Neural progenitor cell (in vitro differentiated cells): ENCODE measurements around the gene RNPS1. TPM values are rescaled to one million over a fixed set of nuclear protein-coding genes. Genes with fewer than 3 reads are reported as not detected.

ENCODE experiments used
- DNase-seq: peaks from one replicate; pipeline ENCODE4 v3.0.0-alpha.2; 2016; ENCODE audit warnings: low spot score
- H2AFZ ChIP-seq: fragments of 200-600 bp; sonication (generic); replicated peaks from 2 replicates; pipeline ENCODE4 v1.6.1; 2016; ENCODE audit warnings: antibody characterized with exemption
- H3F3A ChIP-seq: fragments of 200-600 bp; sonication (generic); 2 replicates; pipeline ENCODE4 v1.6.1; 2016; ENCODE audit warnings: antibody characterized with exemption, low read depth
- H3K27ac ChIP-seq: fragments of 200-600 bp; sonication (generic); 2 replicates; pipeline ENCODE4 v1.5.1; 2016; ENCODE audit warnings: mild to moderate bottlenecking
- H3K27me3 ChIP-seq: fragments of 200-600 bp; sonication (generic); 2 replicates; pipeline ENCODE4 v1.6.1; 2016; ENCODE audit warnings: mild to moderate bottlenecking, moderate library complexity
- H3K36me3 ChIP-seq: fragments of 200-600 bp; sonication (generic); 2 replicates; pipeline ENCODE4 v1.5.1; 2016
- H3K4me1 ChIP-seq: fragments of 200-600 bp; sonication (generic); 2 replicates; pipeline ENCODE4 v1.6.1; 2016; ENCODE audit warnings: mixed run types
- H3K4me2 ChIP-seq: fragments of 200-600 bp; sonication (generic); 2 replicates; pipeline ENCODE4 v1.6.1; 2016
- H3K4me3 ChIP-seq: fragments of 200-600 bp; sonication (generic); 2 replicates; pipeline ENCODE4 v1.5.1; 2016
- H3K79me2 ChIP-seq: fragments of 200-600 bp; sonication (generic); 2 replicates; pipeline ENCODE4 v1.6.1; 2016; ENCODE audit warnings: low read depth
- H3K9ac ChIP-seq: fragments of 200-600 bp; sonication (generic); 2 replicates; pipeline ENCODE4 v1.6.1; 2016
- H3K9me3 ChIP-seq: fragments of 200-600 bp; sonication (generic); 2 replicates; pipeline ENCODE4 v1.5.1; 2016; ENCODE audit warnings: low read depth
- H4K20me1 ChIP-seq: fragments of 200-600 bp; sonication (generic); 2 replicates; pipeline ENCODE4 v1.6.1; 2016; ENCODE audit warnings: low read depth
- H3K27ac Mint-ChIP-seq: 3 replicates; pipeline ENCODE4 v1.8.0; 2021; ENCODE audit warnings: mixed read lengths
- H3K27me3 Mint-ChIP-seq: 2 replicates; pipeline ENCODE4 v1.8.0; 2022; ENCODE audit warnings: low read depth, mild to moderate bottlenecking, inconsistent platforms, moderate library complexity, mixed read lengths; ENCODE audit not compliant: insufficient read depth
- H3K36me3 Mint-ChIP-seq: 3 replicates; pipeline ENCODE4 v1.8.0; 2021; ENCODE audit warnings: mixed read lengths
- H3K4me1 Mint-ChIP-seq: 3 replicates; pipeline ENCODE4 v1.8.0; 2021; ENCODE audit warnings: mixed read lengths
- H3K4me3 Mint-ChIP-seq: 3 replicates; pipeline ENCODE4 v1.8.0; 2021; ENCODE audit warnings: mild to moderate bottlenecking, moderate library complexity, mixed read lengths
- H3K9me3 Mint-ChIP-seq: 3 replicates; pipeline ENCODE4 v1.8.0; 2020; ENCODE audit warnings: mixed read lengths
- EZH2 ChIP-seq: fragments of 200-600 bp; sonication (generic); IDR thresholded peaks from 2 replicates; pipeline ENCODE4 v1.6.1; 2017; ENCODE audit warnings: antibody characterized with exemption, mild to moderate bottlenecking, moderate library complexity
- EZH2phosphoT487 ChIP-seq: fragments of 200-600 bp; sonication (generic); IDR thresholded peaks from 2 replicates; pipeline ENCODE4 v1.6.1; 2017; ENCODE audit warnings: antibody characterized with exemption
- total RNA-seq: library from RNA; depleted of rRNA; stranded (reverse); fragments of >200 nt; gene quantifications from 2 replicates; pipeline ENCODE4 v1.2.3, GENCODE V29; 2015; ENCODE audit warnings: low replicate concordance
- TF ChIP-seq, protein P1 (sequence below): fragments of 200-600 bp; sonication (generic); IDR thresholded peaks from 2 replicates; pipeline ENCODE4 v1.5.1; 2017; ENCODE audit warnings: antibody characterized with exemption, mild to moderate bottlenecking

The RNPS1 gene
- total RNA-seq, 1 donor from 2014 or later: 176 TPM

DNA sequence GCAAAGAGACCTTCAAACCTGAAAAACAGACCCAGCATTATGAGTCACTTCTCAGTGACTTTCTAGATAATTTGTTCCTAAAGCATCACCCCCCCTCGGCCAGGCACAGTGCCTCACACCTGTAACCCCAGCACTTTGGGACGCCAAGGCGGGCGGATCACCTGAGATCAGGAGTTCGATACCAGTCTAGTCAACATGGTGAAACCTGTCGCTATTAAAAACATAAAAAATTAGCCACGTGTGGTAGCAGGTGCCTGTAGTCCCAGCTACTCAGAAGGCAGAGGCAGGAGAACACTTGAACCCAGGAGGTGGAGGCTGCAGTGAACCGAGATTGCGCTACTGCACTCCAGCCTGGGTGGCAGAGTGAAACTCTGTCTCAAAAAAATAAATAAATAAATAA is 24.3 kb upstream of the RNPS1 start:
- no peaks in the 10 kb centered on the region for H3K79me2 ChIP-seq
- H3K36me3 Mint-ChIP-seq: no peaks in the 10 kb centered on the region
- H3K9ac ChIP-seq: no peak overlapping the region
- H3K9me3 Mint-ChIP-seq: no peaks in the 10 kb centered on the region
- no peak overlapping the region for H3K27ac Mint-ChIP-seq
- H3K4me3 ChIP-seq: no peak overlapping the region
- H2AFZ ChIP-seq: no peak overlapping the region
- no peak overlapping the region for H3K4me3 Mint-ChIP-seq
- H3K27ac ChIP-seq: no peak overlapping the region
- no peaks in the 10 kb centered on the region for H4K20me1 ChIP-seq
- H3F3A ChIP-seq: no peaks in the 10 kb centered on the region
- H3K4me1 ChIP-seq: no peaks in the 10 kb centered on the region
- TF ChIP-seq, protein P1, sequence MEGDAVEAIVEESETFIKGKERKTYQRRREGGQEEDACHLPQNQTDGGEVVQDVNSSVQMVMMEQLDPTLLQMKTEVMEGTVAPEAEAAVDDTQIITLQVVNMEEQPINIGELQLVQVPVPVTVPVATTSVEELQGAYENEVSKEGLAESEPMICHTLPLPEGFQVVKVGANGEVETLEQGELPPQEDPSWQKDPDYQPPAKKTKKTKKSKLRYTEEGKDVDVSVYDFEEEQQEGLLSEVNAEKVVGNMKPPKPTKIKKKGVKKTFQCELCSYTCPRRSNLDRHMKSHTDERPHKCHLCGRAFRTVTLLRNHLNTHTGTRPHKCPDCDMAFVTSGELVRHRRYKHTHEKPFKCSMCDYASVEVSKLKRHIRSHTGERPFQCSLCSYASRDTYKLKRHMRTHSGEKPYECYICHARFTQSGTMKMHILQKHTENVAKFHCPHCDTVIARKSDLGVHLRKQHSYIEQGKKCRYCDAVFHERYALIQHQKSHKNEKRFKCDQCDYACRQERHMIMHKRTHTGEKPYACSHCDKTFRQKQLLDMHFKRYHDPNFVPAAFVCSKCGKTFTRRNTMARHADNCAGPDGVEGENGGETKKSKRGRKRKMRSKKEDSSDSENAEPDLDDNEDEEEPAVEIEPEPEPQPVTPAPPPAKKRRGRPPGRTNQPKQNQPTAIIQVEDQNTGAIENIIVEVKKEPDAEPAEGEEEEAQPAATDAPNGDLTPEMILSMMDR: no peak
- TF ChIP-seq EZH2phosphoT487: no peak
- no peak for TF ChIP-seq EZH2
- DNase-seq: no peak
- no peaks in the 10 kb centered on the region for H3K27me3 ChIP-seq
- H3K4me2 ChIP-seq: no peak overlapping the region
- no peaks in the 10 kb centered on the region for H3K4me1 Mint-ChIP-seq
- no peaks in the 10 kb centered on the region for H3K9me3 ChIP-seq
- H3K27me3 Mint-ChIP-seq: peaks cover 2% of the 10 kb centered on the region
- H3K36me3 ChIP-seq: no peaks in the 10 kb centered on the region

DNA sequence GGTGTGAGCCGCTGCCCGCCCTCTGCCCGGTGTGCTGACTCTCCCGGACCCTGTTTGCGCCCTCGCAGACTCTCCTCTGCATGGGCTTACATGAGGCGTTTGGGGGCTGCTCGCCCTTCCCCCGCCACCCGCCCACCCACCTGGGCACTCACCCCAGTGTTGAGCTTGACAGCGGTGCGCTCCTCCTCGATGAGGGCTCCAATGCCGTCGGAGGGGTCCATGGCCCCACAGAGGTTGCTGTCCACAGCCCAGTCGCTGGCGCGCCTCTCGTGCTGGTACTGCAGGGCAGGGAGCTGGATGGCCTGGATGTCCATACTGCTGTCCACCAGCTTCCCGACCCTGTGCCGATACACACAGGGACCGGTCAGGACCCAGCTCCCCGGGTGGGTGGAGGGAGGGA is 21.4 kb upstream of the RNPS1 start:
- Histone ChIP-seq H3K9me3 (no peaks in the 10 kb centered on the region), H3F3A (no peaks in the 10 kb centered on the region), H3K4me1 (no peaks in the 10 kb centered on the region), H3K36me3 (no peaks in the 10 kb centered on the region), H3K27me3 (no peaks in the 10 kb centered on the region), H3K4me3 (no peak overlapping the region), H3K27ac (no peak overlapping the region), H3K79me2 (no peaks in the 10 kb centered on the region), H3K4me2 (no peak overlapping the region), H2AFZ (no peak overlapping the region), H3K9ac (no peak overlapping the region), H4K20me1 (no peaks in the 10 kb centered on the region)
- H3K4me1 Mint-ChIP-seq: no peaks in the 10 kb centered on the region
- no peak overlapping the region for H3K4me3 Mint-ChIP-seq
- TF ChIP-seq, protein P1: no peak
- TF ChIP-seq EZH2phosphoT487: no peak
- TF ChIP-seq EZH2: no peak
- H3K9me3 Mint-ChIP-seq: no peaks in the 10 kb centered on the region
- H3K27ac Mint-ChIP-seq: no peak overlapping the region
- peaks cover 2% of the 10 kb centered on the region for H3K27me3 Mint-ChIP-seq
- DNase-seq: no peak
- no peaks in the 10 kb centered on the region for H3K36me3 Mint-ChIP-seq

DNA sequence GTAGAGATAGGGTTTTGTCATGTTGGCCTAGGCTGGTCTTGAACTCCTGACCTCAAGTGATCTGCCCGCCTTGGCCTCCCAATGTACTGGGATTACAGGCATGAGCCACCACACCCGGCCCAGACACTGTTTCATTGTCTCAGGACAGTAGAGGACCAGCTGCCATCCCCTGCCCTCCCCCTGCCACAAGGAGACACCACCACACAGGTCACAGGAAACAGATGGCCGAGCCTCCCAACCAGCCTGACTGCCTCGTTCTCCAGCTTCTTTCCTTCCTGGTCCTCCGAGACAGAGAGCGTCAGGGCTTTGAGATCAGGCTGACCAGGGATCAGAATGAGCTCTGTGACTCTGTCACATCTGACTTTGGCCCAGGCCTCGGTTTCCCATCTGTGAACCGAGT is 20.8 kb upstream of the RNPS1 start:
- Histone ChIP-seq H3K4me3 (no peak overlapping the region), H3K79me2 (no peaks in the 10 kb centered on the region), H3K4me2 (no peak overlapping the region), H3K36me3 (no peaks in the 10 kb centered on the region), H2AFZ (no peak overlapping the region), H3K4me1 (no peaks in the 10 kb centered on the region), H3K27me3 (no peaks in the 10 kb centered on the region), H4K20me1 (no peaks in the 10 kb centered on the region), H3K9me3 (no peaks in the 10 kb centered on the region), H3K27ac (no peak overlapping the region), H3K9ac (no peak overlapping the region), H3F3A (no peaks in the 10 kb centered on the region)
- Mint-ChIP-seq H3K27me3 (peaks cover 2% of the 10 kb centered on the region), H3K27ac (no peak overlapping the region), H3K9me3 (no peaks in the 10 kb centered on the region), H3K4me1 (no peaks in the 10 kb centered on the region), H3K4me3 (no peak overlapping the region), H3K36me3 (peaks cover 1% of the 10 kb centered on the region)
- TF ChIP-seq, protein P1: no peak
- TF ChIP-seq EZH2 (no peak), EZH2phosphoT487 (no peak)
- no peak for DNase-seq
